Measurements from ENCODE around the gene CCDC149.

- no peak for TF ChIP-seq CTCF (conservative IDR thresholded peaks at IDR 0.05 in 1 of 2, IDR thresholded peaks at IDR 0.05 in 1 of 2; ENCODE audit: extremely low read depth in 1 of 2, insufficient read depth in 1 of 2, low read depth in 1 of 2, low read length in 2 of 2)
- no peak for TF ChIP-seq EZH2 (IDR thresholded peaks at IDR 0.05; ENCODE audit: borderline replicate concordance, low read length)
Measured at GRCh38 chr4:24808955-24809354, 103.9 kb downstream of the CCDC149 start.

Measured in mammary epithelial cell (primary cell).